NK-92 treated with Interleukin-12 subunit alpha and Interleukin-12 subunit beta, amount 100 ng/mL, for 24 hours (cell line): ENCODE measurements around the gene CST4.
"Not testable (repeated sequence)": the region's sequence is repeated elsewhere in the genome, so short reads cannot be mapped to it uniquely, and the experiment has no call there.

Source experiments
- DNase-seq: peaks from one replicate; lab custom pipeline; 2025; lab: John Stamatoyannopoulos, UW

Gene CST4

GRCh38 chr20:23640671-23641667 lies 47.9 kb downstream of the CST4 start:
- DNase-seq = no peak

DNA sequence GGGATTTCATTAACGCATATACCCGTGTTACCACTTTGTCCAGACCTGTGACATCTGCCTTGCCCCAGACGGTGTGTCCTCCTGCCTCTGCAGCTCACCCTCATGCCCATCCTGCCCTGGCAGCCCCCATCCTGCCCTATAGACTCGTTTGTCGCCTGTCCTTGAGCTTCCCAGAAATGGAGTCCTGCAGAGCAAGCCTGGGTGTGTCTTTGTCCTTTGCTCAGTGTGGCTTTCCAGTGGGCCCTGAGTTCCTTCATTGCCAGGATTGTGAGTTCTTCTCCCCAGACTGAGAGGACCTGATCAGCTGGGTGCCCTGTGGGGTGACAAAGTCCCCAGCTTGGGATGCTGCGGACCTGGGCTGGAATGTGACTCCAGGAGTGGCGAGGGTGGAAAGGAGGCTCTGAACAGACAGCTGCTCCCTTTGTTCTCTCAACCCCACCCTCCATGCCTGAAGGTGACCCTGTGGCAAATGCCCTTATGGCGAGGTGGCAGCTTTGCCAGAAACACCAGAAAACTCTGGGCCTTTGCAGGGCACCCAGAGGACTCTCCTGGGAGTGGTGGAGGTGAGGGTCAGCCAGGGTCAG lies 48.7 kb downstream of the CST4 start:
- DNase-seq = no peak

GRCh38 chr20:23639490-23639958 lies 49.3 kb downstream of the CST4 start:
- no peak for DNase-seq

DNA sequence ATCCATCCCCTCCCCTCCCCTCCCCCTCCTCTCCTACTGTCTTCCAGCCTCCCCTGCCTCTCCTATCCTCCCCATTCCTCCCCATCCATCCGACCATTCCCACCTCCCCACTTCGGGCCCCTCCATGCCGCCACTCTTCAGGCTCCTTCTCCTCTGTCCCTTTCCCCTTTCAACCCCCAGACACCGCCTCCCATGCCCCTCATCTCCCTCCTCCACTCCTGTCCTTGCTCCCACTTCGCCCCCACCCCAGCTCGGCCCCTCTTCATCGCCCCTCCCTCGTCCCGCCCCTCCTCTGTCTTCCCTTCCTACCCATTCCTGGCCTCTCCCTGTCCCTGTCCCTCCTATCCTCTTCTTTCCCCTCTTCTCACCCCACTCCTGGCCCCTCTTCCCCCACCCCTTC lies 50.5 kb downstream of the CST4 start:
- no peak for DNase-seq

DNA sequence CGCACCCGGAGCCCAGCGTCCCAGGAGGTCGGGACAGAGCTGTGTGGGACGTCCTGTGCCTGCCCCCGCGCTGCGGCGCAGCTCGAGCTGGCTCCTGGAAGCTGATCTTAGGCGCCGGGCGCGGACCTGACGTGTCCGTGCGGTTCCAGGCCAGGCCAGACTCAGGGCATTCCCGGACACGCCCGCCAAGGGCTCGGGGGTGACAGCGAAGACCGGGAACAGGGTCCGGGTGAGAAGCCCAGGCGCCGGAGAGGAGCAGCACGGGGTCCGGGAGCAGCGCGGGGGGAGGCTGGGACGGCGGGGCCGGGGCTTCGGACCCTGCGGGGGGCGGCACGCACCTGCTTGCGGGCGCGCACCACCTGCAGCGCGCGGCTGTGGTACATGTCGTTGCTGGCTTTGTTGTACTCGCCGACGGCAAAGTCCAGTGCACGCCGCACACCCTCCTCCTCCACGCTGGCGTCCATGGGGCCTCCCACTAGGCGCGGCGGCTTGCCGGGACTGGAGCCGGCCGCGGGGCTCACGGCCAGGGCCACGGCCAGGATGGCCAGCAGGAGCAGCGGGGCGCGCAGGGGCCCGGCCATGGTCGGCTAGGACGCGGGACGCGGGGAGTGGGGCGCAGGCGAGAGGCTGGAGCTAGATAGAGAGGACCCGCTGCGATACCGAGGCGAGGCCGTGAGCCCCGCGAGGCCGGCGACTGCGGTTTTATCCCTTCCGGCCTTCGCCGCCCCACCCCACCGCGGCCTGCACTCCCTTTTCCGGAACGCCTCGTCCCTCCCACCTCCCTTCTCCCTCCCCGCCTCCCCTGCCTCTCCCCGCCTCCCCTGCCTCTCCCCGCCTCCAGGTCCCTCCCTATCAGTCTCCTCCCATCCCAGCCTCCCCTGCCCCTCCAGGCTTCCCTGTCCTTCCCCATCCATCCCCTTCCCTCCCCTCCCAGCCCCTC lies 51.3 kb downstream of the CST4 start, which contains the start of gene CST3:
Gene CST3, minus strand, starts transcription at position 674 of the 940 bp plus-strand sequence. Its CDS starts 93 bp downstream, at position 581.
- DNase-seq = no peak

DNA sequence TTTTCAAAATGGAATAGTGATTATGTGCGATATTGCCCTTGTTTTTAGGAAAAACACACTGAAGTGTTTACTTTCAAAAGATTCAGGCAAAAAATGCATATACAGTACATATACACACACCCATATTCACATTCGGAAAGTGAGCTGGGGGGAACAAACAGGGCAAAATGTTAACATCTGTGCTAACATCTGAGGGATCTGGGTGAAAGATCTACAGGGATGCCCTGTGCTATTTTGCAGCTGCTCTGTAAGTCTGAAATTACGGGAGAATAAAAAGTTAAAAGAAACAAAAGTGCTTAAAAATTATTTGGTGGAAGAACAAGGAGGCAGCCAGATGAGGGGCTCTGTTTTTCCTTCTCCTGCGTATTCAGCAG lies 51.9 kb downstream of the CST4 start:
- DNase-seq = no peak

GRCh38 chr20:23636182-23636907 lies 52.5 kb downstream of the CST4 start:
- DNase-seq = no peak

DNA sequence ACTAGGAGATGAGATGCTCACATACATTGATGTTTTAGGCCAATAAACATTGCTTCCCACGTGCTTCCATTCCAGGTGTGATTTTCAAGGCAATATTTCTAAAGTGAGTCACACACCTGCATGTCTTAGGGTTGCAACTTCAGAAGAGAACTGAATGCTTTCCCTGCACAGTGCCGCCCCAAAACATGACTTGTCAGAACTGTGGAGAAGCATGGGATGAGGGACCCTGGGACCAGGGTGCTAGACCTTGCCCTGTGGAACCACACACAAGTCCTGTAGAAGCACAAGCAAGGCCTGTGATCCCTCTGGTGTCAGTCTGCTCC lies 53.1 kb downstream of the CST4 start:
- not testable (repeated sequence) for DNase-seq
